ENCODE results near the gene ITPA. TPM values are rescaled to one million over a fixed set of nuclear protein-coding genes. Genes with fewer than 3 reads are reported as not detected.
A peak's percentile ranks its signal among the peaks of the same experiment; 100 is the strongest.

The ITPA gene
- total RNA-seq, 1 experiment from 2014 or later, result 77.3 TPM

DNA sequence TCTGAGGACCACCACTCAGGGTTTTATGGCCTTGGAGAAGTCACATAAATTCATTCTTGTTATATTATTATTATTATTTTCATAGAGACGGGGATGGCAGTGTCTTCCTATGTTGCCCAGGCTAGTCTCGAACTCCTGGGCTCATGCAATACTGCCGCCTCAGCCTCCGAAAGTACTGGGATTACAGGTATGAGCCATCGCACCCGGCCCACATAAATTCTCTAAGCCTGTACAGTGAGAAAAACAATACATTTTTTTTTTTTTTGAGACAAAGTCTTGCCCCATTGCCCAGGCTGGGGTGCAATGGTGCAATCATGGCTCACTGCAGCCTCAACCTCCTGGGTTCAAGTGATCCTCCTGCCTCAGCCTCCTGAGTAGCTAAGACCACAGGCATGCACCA lies 48.9 kb upstream of the ITPA start:
- H3K4me2 ChIP-seq (ENCODE audit: low read length), result peak overlapping the region; percentile 85

More for the DNA sequence above, 48.9 kb upstream of the ITPA start:
- H3K79me2 ChIP-seq (ENCODE audit: insufficient read depth, low read length), result peaks cover 42% of the 10 kb centered on the region
- H2AFZ ChIP-seq (ENCODE audit: low read depth, low read length, poor library complexity, severe bottlenecking), result no peak overlapping the region
- BruUV-seq (replicated peaks), result no TSS peak
- no peak for TF ChIP-seq POLR2AphosphoS5 (IDR thresholded peaks at IDR 0.05; ENCODE audit: low read depth, low read length)
- TF ChIP-seq JUND (IDR thresholded peaks at IDR 0.05), result no peak
- no peak for TF ChIP-seq YY1 (IDR thresholded peaks at IDR 0.05; ENCODE audit: extremely low read depth, insufficient replicate concordance, low read depth, low read length)
- TF ChIP-seq, protein P1, sequence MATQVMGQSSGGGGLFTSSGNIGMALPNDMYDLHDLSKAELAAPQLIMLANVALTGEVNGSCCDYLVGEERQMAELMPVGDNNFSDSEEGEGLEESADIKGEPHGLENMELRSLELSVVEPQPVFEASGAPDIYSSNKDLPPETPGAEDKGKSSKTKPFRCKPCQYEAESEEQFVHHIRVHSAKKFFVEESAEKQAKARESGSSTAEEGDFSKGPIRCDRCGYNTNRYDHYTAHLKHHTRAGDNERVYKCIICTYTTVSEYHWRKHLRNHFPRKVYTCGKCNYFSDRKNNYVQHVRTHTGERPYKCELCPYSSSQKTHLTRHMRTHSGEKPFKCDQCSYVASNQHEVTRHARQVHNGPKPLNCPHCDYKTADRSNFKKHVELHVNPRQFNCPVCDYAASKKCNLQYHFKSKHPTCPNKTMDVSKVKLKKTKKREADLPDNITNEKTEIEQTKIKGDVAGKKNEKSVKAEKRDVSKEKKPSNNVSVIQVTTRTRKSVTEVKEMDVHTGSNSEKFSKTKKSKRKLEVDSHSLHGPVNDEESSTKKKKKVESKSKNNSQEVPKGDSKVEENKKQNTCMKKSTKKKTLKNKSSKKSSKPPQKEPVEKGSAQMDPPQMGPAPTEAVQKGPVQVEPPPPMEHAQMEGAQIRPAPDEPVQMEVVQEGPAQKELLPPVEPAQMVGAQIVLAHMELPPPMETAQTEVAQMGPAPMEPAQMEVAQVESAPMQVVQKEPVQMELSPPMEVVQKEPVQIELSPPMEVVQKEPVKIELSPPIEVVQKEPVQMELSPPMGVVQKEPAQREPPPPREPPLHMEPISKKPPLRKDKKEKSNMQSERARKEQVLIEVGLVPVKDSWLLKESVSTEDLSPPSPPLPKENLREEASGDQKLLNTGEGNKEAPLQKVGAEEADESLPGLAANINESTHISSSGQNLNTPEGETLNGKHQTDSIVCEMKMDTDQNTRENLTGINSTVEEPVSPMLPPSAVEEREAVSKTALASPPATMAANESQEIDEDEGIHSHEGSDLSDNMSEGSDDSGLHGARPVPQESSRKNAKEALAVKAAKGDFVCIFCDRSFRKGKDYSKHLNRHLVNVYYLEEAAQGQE (IDR thresholded peaks at IDR 0.05; ENCODE audit: low read depth), result no peak
- TF ChIP-seq ZFX (IDR thresholded peaks at IDR 0.05), result no peak
- TF ChIP-seq SRF (IDR thresholded peaks at IDR 0.05; ENCODE audit: low read depth), result no peak
- TF ChIP-seq, protein P2, sequence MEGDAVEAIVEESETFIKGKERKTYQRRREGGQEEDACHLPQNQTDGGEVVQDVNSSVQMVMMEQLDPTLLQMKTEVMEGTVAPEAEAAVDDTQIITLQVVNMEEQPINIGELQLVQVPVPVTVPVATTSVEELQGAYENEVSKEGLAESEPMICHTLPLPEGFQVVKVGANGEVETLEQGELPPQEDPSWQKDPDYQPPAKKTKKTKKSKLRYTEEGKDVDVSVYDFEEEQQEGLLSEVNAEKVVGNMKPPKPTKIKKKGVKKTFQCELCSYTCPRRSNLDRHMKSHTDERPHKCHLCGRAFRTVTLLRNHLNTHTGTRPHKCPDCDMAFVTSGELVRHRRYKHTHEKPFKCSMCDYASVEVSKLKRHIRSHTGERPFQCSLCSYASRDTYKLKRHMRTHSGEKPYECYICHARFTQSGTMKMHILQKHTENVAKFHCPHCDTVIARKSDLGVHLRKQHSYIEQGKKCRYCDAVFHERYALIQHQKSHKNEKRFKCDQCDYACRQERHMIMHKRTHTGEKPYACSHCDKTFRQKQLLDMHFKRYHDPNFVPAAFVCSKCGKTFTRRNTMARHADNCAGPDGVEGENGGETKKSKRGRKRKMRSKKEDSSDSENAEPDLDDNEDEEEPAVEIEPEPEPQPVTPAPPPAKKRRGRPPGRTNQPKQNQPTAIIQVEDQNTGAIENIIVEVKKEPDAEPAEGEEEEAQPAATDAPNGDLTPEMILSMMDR (IDR thresholded peaks at IDR 0.05 in 2 of 3, conservative IDR thresholded peaks at IDR 0.05 in 1 of 3; ENCODE audit: borderline replicate concordance in 1 of 3, insufficient read depth in 1 of 3, low read depth in 2 of 3, low read length in 2 of 3), result no peak
- no peak for TF ChIP-seq SIN3A (IDR thresholded peaks at IDR 0.05; ENCODE audit: low read depth)
- no peak for TF ChIP-seq ZNF274 (IDR thresholded peaks at IDR 0.05; ENCODE audit: low read depth, low read length)
- TF ChIP-seq EZH2phosphoT487 (IDR thresholded peaks at IDR 0.05; ENCODE audit: borderline replicate concordance), result no peak
- TF ChIP-seq SP1 (IDR thresholded peaks at IDR 0.05; ENCODE audit: low read depth), result no peak
- TF ChIP-seq TCF7L2 (IDR thresholded peaks at IDR 0.05; ENCODE audit: borderline replicate concordance, extremely low read depth, insufficient read depth, insufficient read length), result no peak
- TF ChIP-seq FOSL1 (IDR thresholded peaks at IDR 0.05; ENCODE audit: low read depth), result no peak
- TF ChIP-seq EGR1 (IDR thresholded peaks at IDR 0.05; ENCODE audit: low read depth), result no peak
- no peak for TF ChIP-seq CEBPB (IDR thresholded peaks at IDR 0.05; ENCODE audit: low read depth)
- no peaks in the 10 kb centered on the region for H3K27me3 ChIP-seq (ENCODE audit: insufficient read depth, low read length)
- peaks cover 10 to 39% of the 10 kb centered on the region in 2 experiments for H3K4me1 ChIP-seq (ENCODE audit: control insufficient read depth in 1 of 2, insufficient read depth in 2 of 2, low read length in 2 of 2)
- ATAC-seq (no peak), DNase-seq (ENCODE audit: low read depth, low spot score) (no peak)
- no peaks in the 10 kb centered on the region for H3K9me2 ChIP-seq (ENCODE audit: insufficient read depth)
- intact Hi-C loops (cut with micrococcal nuclease), result no loop called here
- H3K9ac ChIP-seq (ENCODE audit: low read length), result peak overlapping the region; percentile 81
- ChIA-PET CTCF (interaction anchor here (0.6 kb wide), 1 partner anchor 107 kb away, joined by 3 read pairs; no protein-coding TSS in a partner anchor), RAD21 (ENCODE audit: low non-redundant PET in 1 of 2, low total read pairs in 2 of 2, uncharacterized antibody in 2 of 2, unreplicated experiment in 2 of 2) (interaction anchor here in 1 of 2 experiments (1.2 kb wide), 1 partner anchor 12 kb away, joined by 3 read pairs; no protein-coding TSS in a partner anchor), POLR2A (interaction anchor here (0.8 to 0.9 kb wide), 2 partner anchors 11 to 107 kb away, joined by 3 to 4 read pairs; no protein-coding TSS in a partner anchor)
- peak overlapping the region; percentile 89 to 98 for H3K4me3 ChIP-seq (replicated peaks in 1 of 2; ENCODE audit: low read depth in 1 of 2, low read length in 2 of 2)
- H3K9me3 ChIP-seq (ENCODE audit: control insufficient read depth in 1 of 2, insufficient read depth in 1 of 2, low read depth in 1 of 2, low read length in 2 of 2), result no peaks in the 10 kb centered on the region
- peaks cover 14% of the 10 kb centered on the region; the same call in 1 of the 2 replicates for H4K20me1 ChIP-seq (ENCODE audit: insufficient read depth)
- 0 out of 4 replicates have a peak, but pooled peaks cover 0 to 7% of the 10 kb centered on the region in 2 experiments for H3K36me3 ChIP-seq (ENCODE audit: control insufficient read depth in 1 of 2, insufficient read depth in 2 of 2, low read length in 2 of 2)
- peak overlapping the region; percentile 76 for H3K27ac ChIP-seq (ENCODE audit: low read depth, low read length)

All from HCT116 (cell line).